ENCODE data around the gene MTFMT.
"Not testable (repeated sequence)": the region's sequence is repeated elsewhere in the genome, so short reads cannot be mapped to it uniquely, and the experiment has no call there.

The MTFMT gene

GRCh38 chr15:65028921-65029735 lies at the start of gene MTFMT:
TSS of gene MTFMT (minus strand) at chr15:65029639. CDS start at chr15:65029613, 26 bp downstream.
- peak; percentile 59 for DNase-seq

- DNase-seq = peak; percentile 6
Measured at GRCh38 chr15:65077981-65078352, 48.5 kb upstream of the MTFMT start.

- DNase-seq = no peak
Measured at GRCh38 chr15:65077291-65077980, 48.0 kb upstream of the MTFMT start.

GRCh38 chr15:65076486-65077290 lies 47.2 kb upstream of the MTFMT start, which contains the start of gene KBTBD13:
TSS of gene KBTBD13 (plus strand) at chr15:65076746. CDS start at chr15:65076816, 70 bp downstream.
- no peak for DNase-seq

- DNase-seq = not testable (repeated sequence)
Measured at GRCh38 chr15:65075607-65076395, 46.4 kb upstream of the MTFMT start.

GRCh38 chr15:65074946-65075345 lies 45.5 kb upstream of the MTFMT start:
- not testable (repeated sequence) for DNase-seq

GRCh38 chr15:65072617-65073016 lies 43.2 kb upstream of the MTFMT start:
- no peak for DNase-seq

GRCh38 chr15:65072027-65072426 lies 42.6 kb upstream of the MTFMT start:
- no peak for DNase-seq

GRCh38 chr15:65071381-65071811 lies 42.0 kb upstream of the MTFMT start:
- DNase-seq = no peak

- no peak for DNase-seq
Measured at GRCh38 chr15:65069779-65070546, 40.5 kb upstream of the MTFMT start.

GRCh38 chr15:65069179-65069578 lies 39.7 kb upstream of the MTFMT start:
- DNase-seq = no peak

- DNase-seq = no peak
Measured at GRCh38 chr15:65068403-65068788, 39.0 kb upstream of the MTFMT start.

GRCh38 chr15:65067645-65068402 lies 38.4 kb upstream of the MTFMT start, which contains the start of gene RASL12:
TSS of gene RASL12 (minus strand) at chr15:65067991. CDS start at chr15:65067835, 156 bp downstream.
- DNase-seq = no peak

- DNase-seq = no peak
Measured at GRCh38 chr15:65067317-65067644, 37.8 kb upstream of the MTFMT start.

- no peak for DNase-seq
Measured at GRCh38 chr15:65066635-65067316, 37.3 kb upstream of the MTFMT start.

- DNase-seq = no peak
Measured at GRCh38 chr15:65066001-65066634, 36.7 kb upstream of the MTFMT start.

GRCh38 chr15:65062726-65063125 lies 33.3 kb upstream of the MTFMT start:
- no peak for DNase-seq

GRCh38 chr15:65062061-65062460 lies 32.6 kb upstream of the MTFMT start:
- no peak for DNase-seq

GRCh38 chr15:65060641-65061397 lies 31.4 kb upstream of the MTFMT start:
- no peak for DNase-seq
